Left lung (tissue), 10 donors: ENCODE data around the gene BEAN1. TPM values are rescaled to one million over a fixed set of nuclear protein-coding genes. Genes with fewer than 3 reads are reported as not detected.

Experiments used
- ATAC-seq: fragments of 200-7000 bp; cut with Tn5 transposase; one replicate; pipeline ENCODE4 v1.9.1; 2020; ENCODE audit warnings: moderate library complexity
- DNase-seq, 4 donors: peaks; one replicate each; pipeline ENCODE4 v3.0.0-alpha.2; 2013 to 2020
- H3K27ac ChIP-seq, 2 donors: fragments of 200-600 bp; sonication (generic) in 1 of 2; one replicate each; pipeline versions ENCODE4 v1.5.0 to v1.8.0; 2020 to 2021
- H3K27me3 ChIP-seq, 2 donors: fragments of 200-600 bp; sonication (generic) in 1 of 2; one replicate each; pipeline versions ENCODE4 v1.5.0 to v1.8.0; 2020 to 2021
- H3K36me3 ChIP-seq, 2 donors: fragments of 200-600 bp; sonication (generic) in 1 of 2; one replicate each; pipeline versions ENCODE4 v1.5.0 to v1.8.0; 2020 to 2021
- H3K4me1 ChIP-seq, 2 donors: fragments of 200-600 bp; one replicate each; pipeline ENCODE4 v1.8.0; 2021
- H3K4me3 ChIP-seq, 2 donors: fragments of 200-600 bp; sonication (generic) in 1 of 2; one replicate each; pipeline versions ENCODE4 v1.5.0 to v1.8.0; 2020 to 2021; ENCODE audit warnings: mild to moderate bottlenecking in 1 of 2
- H3K9me3 ChIP-seq, 2 donors: fragments of 200-600 bp; sonication (generic) in 1 of 2; one replicate each; pipeline versions ENCODE4 v1.5.0 to v1.8.0; 2020 to 2021
- intact Hi-C, 2 donors: fragments of 100-400 bp; cut with DNase I; formaldehyde crosslinking; loops; one replicate each; pipeline versions ENCODE4 v1.11.2 to v1.14.2; 2022
- polyA plus RNA-seq, 6 donors: library from polyadenylated mRNA; unstranded; fragments of 120-200 nt; gene quantifications; one replicate each; pipeline ENCODE4 v1.2.1, GENCODE V29; 2013; ENCODE audit not compliant: insufficient read length in 6 of 6
- total RNA-seq, 2 donors: library from RNA; stranded (reverse); fragmentation: NEBNext Ultra II Directional; extraction: Animal tissue kit (Norgen Biotek cat#: 25700); gene quantifications; one replicate each; pipeline ENCODE4 v1.2.1, GENCODE V29; 2021
- TF ChIP-seq, protein P1 (sequence below), 2 donors: fragments of 200-600 bp; sonication (generic) in 1 of 2; IDR thresholded peaks; one replicate each; pipeline versions ENCODE4 v1.5.0 to v1.8.0; 2021; ENCODE audit warnings: antibody characterized with exemption in 2 of 2
- donor health status: DM: no; HTN: yes; CAD: no.
- donor health status: DM: no; HTN: no; CAD: no.

The BEAN1 gene
- total and polyA plus RNA-seq, 8 donors, result 0.65 to 13.6 (median 10.8) TPM

DNA sequence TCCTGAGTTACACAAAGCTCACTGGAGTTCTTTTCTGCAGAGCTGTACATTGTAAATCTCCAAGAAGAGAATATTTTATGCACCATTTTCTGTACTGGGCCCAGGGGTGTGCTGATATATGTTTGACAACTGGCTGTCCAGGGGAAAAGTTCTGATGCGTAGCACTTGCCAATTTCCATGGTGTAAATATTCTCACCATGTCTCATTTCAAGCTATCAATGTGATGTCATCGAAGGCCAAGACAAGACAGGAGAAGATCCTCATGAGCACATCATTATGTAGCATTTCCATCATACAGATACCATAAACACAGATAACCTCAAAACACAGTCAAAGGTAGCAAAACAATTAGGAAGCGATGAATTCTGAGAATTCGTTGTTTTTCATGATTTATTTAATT is 41.7 kb upstream of the BEAN1 start:
- intact Hi-C loops, result no loop called here
- Histone ChIP-seq H3K9me3 (no peaks in the 10 kb centered on the region), H3K27me3 (no peaks in the 10 kb centered on the region), H3K4me3 (no peak overlapping the region), H3K4me1 (no peaks in the 10 kb centered on the region), H3K27ac (no peak overlapping the region), H3K36me3 (peaks cover 0 to 8% of the 10 kb centered on the region in 2 donors)
- ATAC-seq (no peak), DNase-seq (no peak)
- TF ChIP-seq, protein P1, sequence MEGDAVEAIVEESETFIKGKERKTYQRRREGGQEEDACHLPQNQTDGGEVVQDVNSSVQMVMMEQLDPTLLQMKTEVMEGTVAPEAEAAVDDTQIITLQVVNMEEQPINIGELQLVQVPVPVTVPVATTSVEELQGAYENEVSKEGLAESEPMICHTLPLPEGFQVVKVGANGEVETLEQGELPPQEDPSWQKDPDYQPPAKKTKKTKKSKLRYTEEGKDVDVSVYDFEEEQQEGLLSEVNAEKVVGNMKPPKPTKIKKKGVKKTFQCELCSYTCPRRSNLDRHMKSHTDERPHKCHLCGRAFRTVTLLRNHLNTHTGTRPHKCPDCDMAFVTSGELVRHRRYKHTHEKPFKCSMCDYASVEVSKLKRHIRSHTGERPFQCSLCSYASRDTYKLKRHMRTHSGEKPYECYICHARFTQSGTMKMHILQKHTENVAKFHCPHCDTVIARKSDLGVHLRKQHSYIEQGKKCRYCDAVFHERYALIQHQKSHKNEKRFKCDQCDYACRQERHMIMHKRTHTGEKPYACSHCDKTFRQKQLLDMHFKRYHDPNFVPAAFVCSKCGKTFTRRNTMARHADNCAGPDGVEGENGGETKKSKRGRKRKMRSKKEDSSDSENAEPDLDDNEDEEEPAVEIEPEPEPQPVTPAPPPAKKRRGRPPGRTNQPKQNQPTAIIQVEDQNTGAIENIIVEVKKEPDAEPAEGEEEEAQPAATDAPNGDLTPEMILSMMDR (IDR thresholded peaks at IDR 0.05), result no peak

DNA sequence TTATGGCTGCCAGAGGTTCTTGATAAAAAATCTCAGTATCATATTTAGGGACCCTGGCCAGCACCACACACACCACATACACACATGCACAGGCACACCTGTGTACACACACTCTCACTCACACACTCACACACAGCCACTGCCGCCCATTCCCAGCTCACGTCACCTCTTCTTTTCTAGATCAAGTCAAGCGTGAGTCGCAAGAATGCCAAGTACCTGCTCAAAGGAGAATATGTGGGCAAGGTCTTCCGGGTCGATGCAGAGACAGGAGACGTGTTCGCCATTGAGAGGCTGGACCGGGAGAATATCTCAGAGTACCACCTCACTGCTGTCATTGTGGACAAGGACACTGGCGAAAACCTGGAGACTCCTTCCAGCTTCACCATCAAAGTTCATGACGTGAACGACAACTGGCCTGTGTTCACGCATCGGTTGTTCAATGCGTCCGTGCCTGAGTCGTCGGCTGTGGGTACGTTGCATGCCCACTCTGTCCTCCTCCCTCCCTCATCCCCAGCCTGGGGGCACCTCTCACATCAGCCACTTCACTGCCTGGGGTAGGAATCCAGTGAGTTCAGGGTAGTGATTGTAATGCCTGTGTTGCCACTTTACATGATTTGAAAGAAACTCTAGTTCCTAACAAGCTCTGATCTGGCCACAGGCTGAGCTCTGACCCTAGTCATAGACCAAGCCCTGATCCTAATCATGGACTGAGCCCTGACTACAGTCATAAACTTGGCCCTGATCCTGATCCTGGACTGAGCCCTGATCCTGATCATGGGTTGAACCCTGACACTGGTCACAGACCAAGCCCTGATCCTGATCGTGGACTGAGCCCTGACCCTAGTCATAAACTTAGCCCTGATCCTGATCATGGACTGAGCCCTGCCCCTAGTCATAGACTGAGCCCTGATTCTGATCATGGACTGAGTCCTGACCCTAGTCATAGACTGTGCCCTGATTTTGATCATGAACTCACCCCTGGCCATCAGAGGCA is 40.2 kb upstream of the BEAN1 start:
- no peak overlapping the region for H3K4me3 ChIP-seq
- TF ChIP-seq, protein P1 (IDR thresholded peaks at IDR 0.05), result no peak
- ATAC-seq (peak; percentile 34), DNase-seq (peak in 1 of 4 donors; percentile 46)
- peaks cover 0 to 13% of the 10 kb centered on the region in 2 donors for H3K36me3 ChIP-seq
- no peaks in the 10 kb centered on the region for H3K4me1 ChIP-seq
- intact Hi-C loops, result no loop called here
- no peaks in the 10 kb centered on the region for H3K27me3 ChIP-seq
- no peaks in the 10 kb centered on the region for H3K9me3 ChIP-seq
- no peak overlapping the region for H3K27ac ChIP-seq

DNA sequence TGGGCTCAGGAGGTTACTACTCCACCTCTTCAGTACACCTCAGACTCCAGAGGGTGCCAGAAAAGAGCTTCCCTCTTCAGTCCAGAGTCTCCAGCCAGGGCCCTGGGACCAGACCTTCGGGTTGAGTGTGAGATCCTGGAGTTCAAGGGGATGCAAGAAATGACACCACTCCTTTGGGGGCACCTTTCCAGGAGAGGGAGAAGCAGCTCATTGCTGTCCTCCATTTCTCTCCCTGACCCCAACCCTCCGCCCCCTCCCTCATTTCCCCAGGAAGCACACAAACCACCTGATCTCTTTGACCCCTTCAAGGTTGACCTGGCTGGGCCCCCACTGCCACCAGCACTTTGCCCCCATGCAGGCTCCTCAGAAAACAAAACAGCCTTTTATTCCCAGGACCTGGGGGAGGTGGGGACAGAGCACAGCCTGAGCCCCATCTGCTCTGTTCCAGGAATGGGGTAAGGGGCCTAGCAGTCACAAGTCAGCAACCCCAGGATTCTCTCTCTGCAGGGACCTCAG is 39.2 kb upstream of the BEAN1 start:
- Histone ChIP-seq H3K27me3 (no peaks in the 10 kb centered on the region), H3K27ac (no peak overlapping the region), H3K9me3 (no peaks in the 10 kb centered on the region), H3K4me1 (no peaks in the 10 kb centered on the region), H3K36me3 (peaks cover 0 to 13% of the 10 kb centered on the region in 2 donors), H3K4me3 (no peak overlapping the region)
- DNase-seq, result no peak
- TF ChIP-seq, protein P1 (IDR thresholded peaks at IDR 0.05), result no peak
- ATAC-seq, result no peak
- intact Hi-C loops, result no loop called here

DNA sequence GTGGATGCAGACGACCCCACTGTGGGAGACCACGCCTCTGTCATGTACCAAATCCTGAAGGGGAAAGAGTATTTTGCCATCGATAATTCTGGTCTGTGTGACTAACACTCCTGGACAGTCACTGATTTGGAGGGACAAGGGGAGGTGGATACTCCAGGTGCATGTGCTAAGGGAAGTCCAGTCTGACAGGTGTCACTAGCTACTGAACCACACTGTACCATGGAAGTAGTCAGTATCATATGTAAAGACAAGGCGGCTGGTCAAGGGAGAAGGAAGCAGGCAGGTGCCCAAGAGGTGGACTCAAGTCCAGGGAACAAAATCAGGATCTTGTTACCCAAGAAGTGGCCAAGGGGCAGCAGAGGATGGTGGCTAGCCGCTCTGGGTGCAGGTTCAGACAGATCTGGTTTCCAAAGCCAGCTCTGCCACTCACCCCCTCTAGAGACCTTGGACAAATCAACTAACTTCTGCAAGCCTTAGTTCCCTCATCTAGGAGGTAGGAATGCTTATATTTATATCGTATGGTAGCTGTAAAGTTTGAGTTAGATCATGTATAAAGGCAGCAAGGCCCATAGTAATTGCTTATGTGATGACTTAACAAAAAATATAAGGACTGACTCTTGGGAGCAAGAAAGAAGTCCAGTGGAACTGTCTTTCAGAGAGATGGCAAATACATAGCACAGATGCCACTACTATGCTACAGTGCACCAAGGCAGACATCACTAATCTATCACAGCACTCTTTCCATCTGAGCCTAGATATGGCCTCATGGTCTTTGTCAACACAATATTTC is 38.5 kb upstream of the BEAN1 start:
- TF ChIP-seq, protein P1 (IDR thresholded peaks at IDR 0.05), result no peak
- ATAC-seq, result no peak
- H3K4me3 ChIP-seq, result no peak overlapping the region
- no peaks in the 10 kb centered on the region for H3K9me3 ChIP-seq
- no peaks in the 10 kb centered on the region for H3K4me1 ChIP-seq
- H3K27ac ChIP-seq, result no peak overlapping the region
- no peak for DNase-seq
- H3K36me3 ChIP-seq, result peaks cover 0 to 13% of the 10 kb centered on the region in 2 donors
- intact Hi-C loops, result no loop called here
- H3K27me3 ChIP-seq, result no peaks in the 10 kb centered on the region
